GM19324 (cell line): Measurements from ENCODE around the gene C1QL1.
"Not testable (repeated sequence)": the region's sequence is repeated elsewhere in the genome, so short reads cannot be mapped to it uniquely, and the experiment has no call there.

ENCODE experiments used
- ATAC-seq: cut with Tn5 transposase; IDR thresholded peaks from one replicate; pipeline ENCODE4 v1.9.1; 2021; ENCODE audit warnings: mild to moderate bottlenecking, moderate library complexity; ENCODE audit not compliant: unreplicated experiment, low FRiP score

C1QL1 gene

DNA sequence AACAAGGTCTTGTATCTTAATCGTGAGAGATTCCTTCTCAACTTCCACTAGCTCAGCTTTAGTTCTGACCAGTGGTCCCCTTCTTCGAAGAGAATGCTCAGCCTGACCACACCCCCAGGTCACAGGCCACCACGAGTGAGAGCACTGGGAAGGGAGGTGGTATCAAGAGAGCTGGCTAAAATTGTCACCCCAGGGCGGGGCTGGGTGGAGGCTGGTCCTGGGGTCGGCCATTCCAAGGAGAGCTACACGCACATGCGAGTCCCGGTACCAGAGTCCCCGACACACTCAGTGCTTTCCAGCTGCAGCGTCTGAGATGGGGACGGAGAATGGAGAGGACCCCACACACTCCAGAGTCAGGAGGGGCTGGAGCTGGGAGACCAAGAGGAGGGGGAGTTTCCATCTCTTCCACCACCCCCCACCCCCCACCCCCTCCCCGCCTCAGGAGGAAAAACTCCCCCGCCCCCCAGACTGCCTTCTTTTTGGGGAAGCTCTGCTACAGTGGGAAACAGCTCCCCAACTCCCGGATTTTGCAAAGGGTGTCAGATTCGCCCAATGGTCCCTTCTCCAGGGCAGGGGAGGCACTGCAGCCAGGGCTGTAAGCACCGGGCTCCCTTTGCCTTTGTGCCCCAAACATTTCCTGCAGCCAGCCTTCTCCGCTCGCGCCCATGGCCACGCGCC lies 1.6 kb downstream of the C1QL1 start:
- no peak for ATAC-seq

GRCh38 chr17:44965481-44966234 lies 2.4 kb downstream of the C1QL1 start:
- no peak for ATAC-seq

DNA sequence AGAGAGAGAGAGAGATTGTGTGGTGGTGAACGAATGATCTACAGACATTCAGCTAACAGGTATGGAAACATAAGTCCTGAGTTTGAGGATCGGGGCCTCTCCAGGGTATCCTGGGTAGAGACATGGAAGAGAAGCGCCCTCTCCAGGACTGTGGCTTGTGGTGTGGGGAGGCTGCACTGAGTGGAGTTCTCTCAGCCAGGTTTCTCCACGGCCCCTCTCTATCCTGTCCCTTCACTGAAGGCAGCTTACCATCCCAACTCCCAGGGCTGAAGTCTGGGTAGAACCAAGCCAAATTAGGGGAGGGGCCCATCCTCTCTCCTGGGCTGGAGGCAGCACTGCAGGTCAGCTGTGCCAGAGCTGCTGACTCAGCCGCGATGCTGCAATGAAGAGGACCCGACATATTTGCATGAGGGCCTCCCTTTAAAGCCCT lies 6.2 kb downstream of the C1QL1 start:
- ATAC-seq = no peak

- ATAC-seq = no peak
Observed at GRCh38 chr17:44960691-44961090, 7.4 kb downstream of the C1QL1 start.

GRCh38 chr17:44959821-44960531 lies 8.1 kb downstream of the C1QL1 start:
- ATAC-seq = no peak

GRCh38 chr17:44956998-44957981 lies 10.8 kb downstream of the C1QL1 start:
- ATAC-seq = no peak

GRCh38 chr17:44955674-44956425 lies 12.3 kb downstream of the C1QL1 start:
- ATAC-seq = no peak

DNA sequence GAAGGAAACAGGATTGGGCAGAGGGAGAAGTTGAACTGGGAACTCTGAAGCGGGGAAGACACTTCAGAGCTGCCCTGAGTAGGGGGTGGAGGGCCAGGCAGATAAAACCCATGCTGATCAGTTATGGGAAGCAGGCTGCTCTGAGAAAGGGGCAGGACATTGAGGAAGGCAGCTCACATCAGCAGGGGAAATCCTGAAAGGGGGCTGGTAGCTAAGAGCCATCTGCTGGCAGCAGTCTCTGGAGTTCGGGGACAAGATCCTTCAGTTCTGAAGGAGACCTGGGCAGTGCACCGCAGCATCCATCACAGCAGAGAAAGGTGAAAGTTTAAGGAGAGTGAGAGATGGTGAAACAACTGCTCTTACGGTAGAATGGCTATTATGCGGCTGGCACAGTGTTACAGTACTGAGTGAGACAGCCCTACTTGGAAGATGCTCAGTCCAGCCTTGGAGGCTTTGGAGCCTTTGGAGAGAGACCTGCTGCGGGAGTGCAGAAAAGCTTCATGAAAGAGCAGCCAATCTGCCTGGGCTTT lies 15.1 kb downstream of the C1QL1 start:
- no peak for ATAC-seq

DNA sequence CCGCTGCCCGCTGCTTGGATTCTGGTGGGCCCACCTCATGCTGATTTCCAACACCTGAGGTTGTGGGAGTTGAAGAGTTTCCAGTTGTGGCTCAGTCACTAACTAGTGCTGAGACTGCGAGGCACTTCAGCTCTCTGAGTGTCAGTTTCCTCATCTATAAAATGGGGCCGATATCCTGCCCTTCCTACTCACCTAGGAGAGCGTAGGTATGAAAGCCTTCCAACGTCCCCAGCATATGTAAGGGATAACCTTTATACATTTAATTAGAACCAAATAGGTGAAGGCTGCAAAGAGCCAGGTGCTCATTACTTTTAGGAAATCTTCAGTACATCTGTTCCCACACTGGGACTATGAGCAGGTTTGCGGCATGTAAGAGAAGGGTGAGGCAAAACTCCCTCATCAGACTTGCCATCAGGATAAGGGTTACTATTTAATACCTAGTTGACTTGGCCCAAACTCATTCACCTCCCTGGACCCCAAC lies 19.7 kb downstream of the C1QL1 start:
- ATAC-seq = no peak

DNA sequence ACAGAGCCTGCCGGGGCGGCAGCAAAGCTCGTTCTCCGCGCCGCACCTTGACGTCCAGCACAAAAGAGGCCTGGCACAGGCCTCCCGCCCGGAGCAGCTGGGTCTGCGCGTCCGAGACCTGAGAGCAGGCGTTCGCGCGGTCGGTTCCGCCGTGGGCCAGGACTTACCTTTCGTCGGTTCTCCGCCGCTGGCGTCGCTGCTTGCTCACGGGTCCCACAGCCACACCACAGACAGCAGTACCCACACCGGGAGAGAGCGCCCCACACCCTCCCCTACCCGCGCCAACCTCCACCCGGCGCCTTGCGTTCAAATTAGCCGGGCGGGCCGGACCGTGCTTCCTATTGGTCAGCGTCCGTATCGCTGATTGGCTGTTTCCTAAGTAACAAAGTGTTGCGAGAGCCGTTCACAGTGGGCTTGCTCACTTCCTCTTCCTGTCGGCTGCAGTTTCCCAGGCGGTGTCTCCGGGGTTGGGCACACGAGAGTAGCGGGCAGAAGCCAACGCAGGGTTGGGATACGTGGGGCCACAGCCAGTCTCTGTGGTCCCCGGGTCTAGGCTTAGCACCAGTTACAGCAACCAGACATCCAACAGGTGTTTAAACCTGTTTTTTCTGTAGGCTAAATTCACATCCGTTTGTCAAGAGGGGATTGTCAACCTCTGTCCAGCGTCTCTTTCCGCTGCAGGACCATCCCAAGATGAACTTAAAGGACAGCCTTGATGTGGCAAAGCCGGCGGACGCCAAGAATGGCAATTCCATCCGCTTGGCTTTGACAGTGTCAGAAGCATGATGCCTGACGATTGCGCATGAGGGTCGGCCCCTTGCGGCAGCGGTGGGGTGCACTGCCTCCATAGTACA lies 20.4 kb downstream of the C1QL1 start, which contains the start of gene KIF18B:
KIF18B (minus strand) TSS at position 313 of the 854 bp plus-strand sequence. CDS start 11,429 bp downstream, outside the sequence.
- peak; percentile 93 for ATAC-seq

GRCh38 chr17:44945652-44946051 lies 22.5 kb downstream of the C1QL1 start:
- ATAC-seq = not testable (repeated sequence)

GRCh38 chr17:44942456-44942855 lies 25.6 kb downstream of the C1QL1 start:
- no peak for ATAC-seq

DNA sequence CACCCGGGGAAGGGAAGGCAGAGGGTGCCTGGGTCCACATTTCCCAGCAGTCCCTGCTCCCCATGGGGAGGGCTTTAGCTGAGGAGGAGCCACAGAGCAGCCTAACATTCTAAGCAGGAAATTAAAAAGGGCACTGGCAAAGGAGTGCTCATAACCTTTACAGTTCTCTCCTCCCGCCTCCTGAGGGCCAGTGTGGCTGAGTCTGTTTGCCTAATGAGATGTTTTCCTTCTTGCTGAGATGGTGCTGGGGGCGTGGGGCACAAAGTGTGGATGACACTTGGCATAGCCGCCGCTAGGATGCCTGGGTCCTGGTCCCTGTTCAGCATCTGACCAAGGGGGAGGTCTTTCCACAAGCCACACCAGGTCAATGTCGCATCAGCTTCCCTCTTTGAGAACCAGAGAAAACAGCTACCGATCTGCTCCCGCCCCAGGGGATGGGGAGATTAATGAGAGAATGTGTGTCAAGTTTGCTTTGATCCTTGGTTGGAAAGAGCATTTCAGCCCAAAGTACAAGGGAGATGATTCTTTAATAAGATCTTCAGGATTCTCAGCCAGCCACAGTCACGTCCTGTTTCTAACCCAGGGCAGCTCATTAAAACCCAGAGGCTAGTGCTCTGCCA lies 26.3 kb downstream of the C1QL1 start:
- ATAC-seq = no peak

- ATAC-seq = no peak
Observed at GRCh38 chr17:44940768-44941167, 27.3 kb downstream of the C1QL1 start.

DNA sequence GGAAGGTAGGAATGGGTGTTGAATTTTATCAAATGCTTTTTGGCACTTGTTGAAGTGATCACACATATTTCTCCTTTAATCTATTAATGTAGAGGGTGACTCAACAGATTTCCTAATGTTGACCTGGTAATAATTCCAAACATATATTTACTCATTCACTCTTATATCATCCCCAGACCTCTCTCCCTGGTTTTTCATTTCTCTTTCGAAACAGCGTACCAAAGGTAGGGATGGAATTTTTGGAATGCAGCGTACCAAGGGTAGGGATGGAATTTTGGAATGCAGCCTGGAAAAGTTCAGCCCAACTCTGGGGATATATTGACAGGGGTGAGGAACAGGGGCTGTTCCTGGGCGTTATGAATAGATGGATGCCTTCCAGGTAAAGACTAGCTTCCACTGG lies 27.8 kb downstream of the C1QL1 start:
- no peak for ATAC-seq

GRCh38 chr17:44935116-44935515 lies 33.0 kb downstream of the C1QL1 start:
- no peak for ATAC-seq

GRCh38 chr17:44934745-44935105 lies 33.4 kb downstream of the C1QL1 start:
- no peak for ATAC-seq
